Gastrocnemius medialis (tissue), 4 donors: ENCODE measurements around the gene SIK1.
"Not testable (repeated sequence)": the region's sequence is repeated elsewhere in the genome, so short reads cannot be mapped to it uniquely, and the experiment has no call there.

Experiments used
- POLR2A ChIP-seq, 2 donors: fragments of 450-650 bp; IDR thresholded peaks; one replicate each; pipeline ENCODE4 v1.6.1; 2017; ENCODE audit warnings: antibody characterized with exemption in 2 of 2, mild to moderate bottlenecking in 2 of 2, moderate library complexity in 2 of 2
- TF ChIP-seq, protein P1 (sequence below), 5 experiments: fragments of 450-650 bp in 3 of 5; fragments of 200-600 bp in 2 of 5; sonication (generic) in 2 of 5; IDR thresholded peaks in 4 of 5; conservative IDR thresholded peaks in 1 of 5; 1 replicate in 4 of 5; 2 replicates in 1 of 5; pipeline ENCODE4 v1.5.1; 2016 to 2019; ENCODE audit warnings: antibody characterized with exemption in 5 of 5, mild to moderate bottlenecking in 3 of 5, moderate library complexity in 3 of 5

DNA sequence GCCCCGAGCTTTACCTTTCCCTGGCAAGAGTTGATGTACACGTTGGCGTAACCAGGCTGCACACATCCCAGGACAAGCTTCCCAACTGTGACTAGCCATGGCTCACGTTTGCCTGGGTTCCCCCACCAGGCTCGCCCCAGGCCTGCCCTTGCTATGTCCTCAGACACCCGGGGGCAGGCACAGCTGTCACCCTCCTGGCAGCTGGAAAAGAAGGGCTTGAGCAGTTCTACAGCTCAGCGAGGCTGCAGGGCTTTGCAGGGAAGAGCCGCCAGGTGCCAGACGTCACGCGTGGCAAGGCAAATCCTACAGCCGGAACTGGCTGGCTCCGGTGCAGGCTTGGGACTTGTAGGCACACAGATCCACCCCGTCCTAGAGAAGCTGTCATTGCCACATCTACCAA lies 22.5 kb downstream of the SIK1 start:
- TF ChIP-seq, protein P1, sequence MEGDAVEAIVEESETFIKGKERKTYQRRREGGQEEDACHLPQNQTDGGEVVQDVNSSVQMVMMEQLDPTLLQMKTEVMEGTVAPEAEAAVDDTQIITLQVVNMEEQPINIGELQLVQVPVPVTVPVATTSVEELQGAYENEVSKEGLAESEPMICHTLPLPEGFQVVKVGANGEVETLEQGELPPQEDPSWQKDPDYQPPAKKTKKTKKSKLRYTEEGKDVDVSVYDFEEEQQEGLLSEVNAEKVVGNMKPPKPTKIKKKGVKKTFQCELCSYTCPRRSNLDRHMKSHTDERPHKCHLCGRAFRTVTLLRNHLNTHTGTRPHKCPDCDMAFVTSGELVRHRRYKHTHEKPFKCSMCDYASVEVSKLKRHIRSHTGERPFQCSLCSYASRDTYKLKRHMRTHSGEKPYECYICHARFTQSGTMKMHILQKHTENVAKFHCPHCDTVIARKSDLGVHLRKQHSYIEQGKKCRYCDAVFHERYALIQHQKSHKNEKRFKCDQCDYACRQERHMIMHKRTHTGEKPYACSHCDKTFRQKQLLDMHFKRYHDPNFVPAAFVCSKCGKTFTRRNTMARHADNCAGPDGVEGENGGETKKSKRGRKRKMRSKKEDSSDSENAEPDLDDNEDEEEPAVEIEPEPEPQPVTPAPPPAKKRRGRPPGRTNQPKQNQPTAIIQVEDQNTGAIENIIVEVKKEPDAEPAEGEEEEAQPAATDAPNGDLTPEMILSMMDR (IDR thresholded peaks at IDR 0.05 in 4 of 5, conservative IDR thresholded peaks at IDR 0.05 in 1 of 5): not testable (repeated sequence)
- not testable (repeated sequence) for TF ChIP-seq POLR2A (IDR thresholded peaks at IDR 0.05)
